HCT116 (cell line): Measurements from ENCODE around the gene ABL1. TPM values are rescaled to one million over a fixed set of nuclear protein-coding genes. Genes with fewer than 3 reads are reported as not detected.

Source experiments
- ATAC-seq: fragments of 200-7000 bp; cut with Tn5 transposase; 2 replicates; pipeline ENCODE4 v1.9.1; 2020; ENCODE audit warnings: mild to moderate bottlenecking, moderate library complexity
- BruUV-seq: library from RNA; stranded (reverse); fragments of 400-500 nt; replicated peaks from 2 replicates; lab custom pipeline; 2021; lab: Mats Ljungman, UMichigan
- CTCF ChIA-PET: fragments of 300-600 bp; sonication (Branson Sonifier 250); formaldehyde crosslinking; loops from one replicate; lab custom pipeline; 2021; ENCODE audit warnings: antibody characterized with exemption; lab: Charles Lee
- POLR2A ChIA-PET: fragments of 300-600, 350-600 bp; sonication (Branson Sonifier 250); formaldehyde crosslinking; loops from one replicate; lab custom pipeline; 2021; ENCODE audit warnings: antibody characterized with exemption; lab: Charles Lee
- RAD21 ChIA-PET, 2 experiments: fragments of 300-600 bp; sonication (Branson Sonifier 250); formaldehyde crosslinking; loops; one replicate each; lab custom pipeline; 2023; ENCODE audit warnings: low total read pairs in 2 of 2; ENCODE audit not compliant: uncharacterized antibody in 2 of 2, unreplicated experiment in 2 of 2, low non-redundant PET in 1 of 2; lab: Charles Lee
- DNase-seq: peaks from one replicate; pipeline ENCODE4 v3.0.0-alpha.2; 2010; ENCODE audit warnings: low read depth, low spot score
- H2AFZ ChIP-seq: fragments of 200-600 bp; shearing (Covaris generic), sonication (generic); 2 replicates; pipeline ENCODE4 v1.6.1; 2017; ENCODE audit warnings: low read depth, mixed run types, mixed read lengths, antibody characterized with exemption, low read length; ENCODE audit not compliant: poor library complexity, severe bottlenecking
- H3K27ac ChIP-seq: 2 replicates; pipeline ENCODE4 v1.5.1; 2012; ENCODE audit warnings: low read depth, low read length
- H3K27me3 ChIP-seq: fragments of 200-600 bp; sonication (generic); 2 replicates; pipeline ENCODE4 v1.6.1; 2016; ENCODE audit warnings: mixed run types, low read length, mixed read lengths; ENCODE audit not compliant: insufficient read depth
- H3K36me3 ChIP-seq, 2 experiments: fragments of 200-500 bp in 1 of 2; fragments of 200-600 bp in 1 of 2; sonication (Bioruptor generic) in 1 of 2; sonication (generic) in 1 of 2; 2 replicates each; pipeline versions ENCODE4 v1.5.1 to v1.6.1; 2014 to 2016; ENCODE audit warnings: low read length in 2 of 2, inconsistent platforms in 1 of 2, mixed read lengths in 1 of 2, mixed run types in 1 of 2; ENCODE audit not compliant: insufficient read depth in 2 of 2, control insufficient read depth in 1 of 2
- H3K4me1 ChIP-seq, 2 experiments: fragments of 200-600 bp in 1 of 2; sonication (generic) in 1 of 2; 2 replicates each; pipeline versions ENCODE4 v1.5.1 to v1.6.1; 2012 to 2017; ENCODE audit warnings: low read length in 2 of 2, inconsistent platforms in 1 of 2, mild to moderate bottlenecking in 1 of 2, mixed read lengths in 1 of 2, mixed run types in 1 of 2, moderate library complexity in 1 of 2; ENCODE audit not compliant: insufficient read depth in 2 of 2, control insufficient read depth in 1 of 2
- H3K4me2 ChIP-seq: fragments of 200-600 bp; sonication (generic); 2 replicates; pipeline ENCODE4 v1.6.1; 2017; ENCODE audit warnings: mixed run types, low read length, mixed read lengths
- H3K4me3 ChIP-seq, 2 experiments: fragments of 200-600 bp in 1 of 2; sonication (generic) in 1 of 2; replicated peaks in 1 of 2; 2 replicates each; pipeline ENCODE4 v1.5.1; 2011 to 2016; ENCODE audit warnings: low read length in 2 of 2, control low read depth in 1 of 2, low read depth in 1 of 2, mild to moderate bottlenecking in 1 of 2, mixed read lengths in 1 of 2, mixed run types in 1 of 2
- H3K79me2 ChIP-seq: fragments of 200-600 bp; sonication (generic); 2 replicates; pipeline ENCODE4 v1.6.1; 2017; ENCODE audit warnings: mild to moderate bottlenecking, mixed run types, low read length, moderate library complexity, mixed read lengths; ENCODE audit not compliant: insufficient read depth
- H3K9ac ChIP-seq: fragments of 200-600 bp; sonication (generic); 2 replicates; pipeline ENCODE4 v1.6.1; 2016; ENCODE audit warnings: low read length, mixed read lengths
- H3K9me2 ChIP-seq: fragments of 200-600 bp; sonication (generic), shearing (Covaris generic); 2 replicates; pipeline ENCODE4 v1.6.1; 2017; ENCODE audit warnings: mixed run types, mild to moderate bottlenecking, moderate library complexity; ENCODE audit not compliant: insufficient read depth
- H3K9me3 ChIP-seq, 2 experiments: fragments of 200-500 bp in 1 of 2; fragments of 200-600 bp in 1 of 2; sonication (Bioruptor generic) in 1 of 2; sonication (generic) in 1 of 2; 2 replicates each; pipeline ENCODE4 v1.6.1; 2014 to 2017; ENCODE audit warnings: low read length in 2 of 2, mixed read lengths in 2 of 2, inconsistent platforms in 1 of 2, low read depth in 1 of 2, mild to moderate bottlenecking in 1 of 2, mixed run types in 1 of 2, moderate library complexity in 1 of 2; ENCODE audit not compliant: control insufficient read depth in 1 of 2, insufficient read depth in 1 of 2
- H4K20me1 ChIP-seq: fragments of 200-600 bp; sonication (generic), shearing (Covaris generic); 2 replicates; pipeline ENCODE4 v1.6.1; 2017; ENCODE audit warnings: mixed run types, mild to moderate bottlenecking, moderate library complexity; ENCODE audit not compliant: insufficient read depth
- CTCF ChIP-seq, 3 experiments: fragments of 200-600 bp in 1 of 3; sonication (generic) in 1 of 3; IDR thresholded peaks in 2 of 3; conservative IDR thresholded peaks in 1 of 3; 2 replicates each; pipeline ENCODE4 v1.5.1; 2012 to 2017; ENCODE audit warnings: low read depth in 2 of 3, low read length in 2 of 3, antibody characterized with exemption in 1 of 3, borderline replicate concordance in 1 of 3, control low read depth in 1 of 3, mild to moderate bottlenecking in 1 of 3, mixed read lengths in 1 of 3, mixed run types in 1 of 3, moderate library complexity in 1 of 3; ENCODE audit not compliant: insufficient read depth in 1 of 3
- EGR1 ChIP-seq: IDR thresholded peaks from 2 replicates; pipeline ENCODE4 v1.6.1; 2012; ENCODE audit warnings: low read depth
- SRF ChIP-seq: IDR thresholded peaks from 2 replicates; pipeline ENCODE4 v1.6.1; 2012; ENCODE audit warnings: low read depth
- YY1 ChIP-seq: IDR thresholded peaks from 2 replicates; pipeline ENCODE4 v1.6.1; 2011; ENCODE audit warnings: low read length, low read depth, moderate library complexity, mild to moderate bottlenecking; ENCODE audit not compliant: insufficient replicate concordance; ENCODE audit errors: extremely low read depth
- ZNF274 ChIP-seq: fragments of 200-500 bp; sonication (Bioruptor generic); IDR thresholded peaks from 2 replicates; pipeline ENCODE4 v1.6.1; 2014; ENCODE audit warnings: mild to moderate bottlenecking, low read depth, low read length, inconsistent platforms
- intact Hi-C: fragments of 100-400 bp; cut with micrococcal nuclease; formaldehyde crosslinking; loops from 2 replicates; pipeline ENCODE4 v1.10.0; 2022
- total RNA-seq: library from RNA; stranded (reverse); gene quantifications from one replicate; pipeline ENCODE4 v1.2.1, GENCODE V29; 2021; ENCODE audit not compliant: unreplicated experiment
- TF ChIP-seq, protein P1 (sequence below): IDR thresholded peaks from 2 replicates; pipeline ENCODE4 v1.6.1; 2012
- TF ChIP-seq, protein P2 (sequence below): IDR thresholded peaks from 2 replicates; pipeline ENCODE4 v1.6.1; 2011; ENCODE audit warnings: mild to moderate bottlenecking, low read length, moderate library complexity; ENCODE audit not compliant: insufficient replicate concordance; ENCODE audit errors: extremely low read depth

ABL1 gene
- total RNA-seq, 1 experiment from 2014 or later, result 54.7 TPM

GRCh38 chr9:130867556-130867955, 32.5 kb downstream of the ABL1 start:
- intact Hi-C loops, result loop anchor here (5.0 kb wide), 1 partner anchor 405 kb away; no protein-coding TSS in a partner anchor
- Histone ChIP-seq H3K9me2 (no peaks in the 10 kb centered on the region), H3K4me2 (no peak overlapping the region), H3K27ac (no peak overlapping the region), H3K4me3 (no peak overlapping the region), H3K79me2 (peaks cover 31% of the 10 kb centered on the region; the same call in 1 of the 2 replicates), H3K4me1 (no peaks in the 10 kb centered on the region), H3K36me3 (peaks cover 4 to 9% of the 10 kb centered on the region in 2 experiments; a peak in 3 of 4 replicates), H3K9me3 (no peaks in the 10 kb centered on the region), H3K27me3 (no peaks in the 10 kb centered on the region), H3K9ac (no peak overlapping the region), H2AFZ (no peak overlapping the region), H4K20me1 (no peaks in the 10 kb centered on the region; the same call in 1 of the 2 replicates)
- CTCF ChIA-PET, result interaction anchor here (0.6 to 4.1 kb wide), 8 partner anchors 73 to 166 kb away, joined by 3 to 88 read pairs (median 11); no protein-coding TSS in a partner anchor
- no TSS peak for BruUV-seq
- POLR2A ChIA-PET, result no interaction called here
- TF ChIP-seq CTCF (IDR thresholded peaks at IDR 0.05 in 2 of 3, conservative IDR thresholded peaks at IDR 0.05 in 1 of 3; ENCODE audit: borderline replicate concordance in 1 of 3, insufficient read depth in 1 of 3, low read depth in 2 of 3, low read length in 2 of 3) (no peak), ZNF274 (no peak)
- TF ChIP-seq, protein P1, sequence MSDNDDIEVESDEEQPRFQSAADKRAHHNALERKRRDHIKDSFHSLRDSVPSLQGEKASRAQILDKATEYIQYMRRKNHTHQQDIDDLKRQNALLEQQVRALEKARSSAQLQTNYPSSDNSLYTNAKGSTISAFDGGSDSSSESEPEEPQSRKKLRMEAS, result no peak
- DNase-seq, result no peak
- no peak for ATAC-seq
- RAD21 ChIA-PET, result interaction anchor here in 1 of 2 experiments (1.0 to 1.2 kb wide), 3 partner anchors 14 to 179 kb away, joined by 8 to 11 read pairs (median 8); no protein-coding TSS in a partner anchor

DNA sequence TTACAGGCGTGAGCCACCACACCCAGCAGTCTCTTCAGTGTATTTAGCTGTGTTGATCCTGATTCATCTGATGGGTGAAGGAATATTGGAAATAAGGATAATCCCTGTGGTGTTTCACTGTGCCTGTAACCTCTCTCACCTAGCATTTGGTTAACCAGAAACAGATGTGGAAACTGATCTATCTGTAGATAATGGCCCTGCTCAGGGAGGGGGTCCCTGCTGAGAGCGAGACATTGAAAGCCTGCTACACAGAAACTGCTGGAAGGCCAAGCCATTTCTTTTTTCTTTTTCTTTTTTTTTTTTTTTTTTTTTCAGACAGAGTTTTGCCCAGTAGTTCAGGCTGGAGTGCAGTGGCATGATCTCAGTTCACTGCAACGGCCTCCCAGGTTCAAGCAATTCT, 33.2 kb downstream of the ABL1 start:
- peaks cover 9 to 11% of the 10 kb centered on the region in 2 experiments; a peak in 3 of 4 replicates for H3K36me3 ChIP-seq
- ChIA-PET CTCF (interaction anchor here (0.6 to 3.9 kb wide), 5 partner anchors 73 to 161 kb away, joined by 3 to 58 read pairs (median 3); no protein-coding TSS in a partner anchor), POLR2A (no interaction called here), RAD21 (no interaction called here)
- no peaks in the 10 kb centered on the region for H3K4me1 ChIP-seq
- H3K4me2 ChIP-seq, result no peak overlapping the region
- DNase-seq (no peak), ATAC-seq (no peak)
- H3K9me3 ChIP-seq, result no peaks in the 10 kb centered on the region
- no peaks in the 10 kb centered on the region; the same call in 1 of the 2 replicates for H4K20me1 ChIP-seq
- no peak overlapping the region for H3K9ac ChIP-seq
- H3K27ac ChIP-seq, result no peak overlapping the region
- H3K9me2 ChIP-seq, result no peaks in the 10 kb centered on the region
- peaks cover 27% of the 10 kb centered on the region; the same call in 1 of the 2 replicates for H3K79me2 ChIP-seq
- TF ChIP-seq ZNF274 (no peak), EGR1 (no peak), SRF (no peak), YY1 (no peak)
- TF ChIP-seq, protein P2, sequence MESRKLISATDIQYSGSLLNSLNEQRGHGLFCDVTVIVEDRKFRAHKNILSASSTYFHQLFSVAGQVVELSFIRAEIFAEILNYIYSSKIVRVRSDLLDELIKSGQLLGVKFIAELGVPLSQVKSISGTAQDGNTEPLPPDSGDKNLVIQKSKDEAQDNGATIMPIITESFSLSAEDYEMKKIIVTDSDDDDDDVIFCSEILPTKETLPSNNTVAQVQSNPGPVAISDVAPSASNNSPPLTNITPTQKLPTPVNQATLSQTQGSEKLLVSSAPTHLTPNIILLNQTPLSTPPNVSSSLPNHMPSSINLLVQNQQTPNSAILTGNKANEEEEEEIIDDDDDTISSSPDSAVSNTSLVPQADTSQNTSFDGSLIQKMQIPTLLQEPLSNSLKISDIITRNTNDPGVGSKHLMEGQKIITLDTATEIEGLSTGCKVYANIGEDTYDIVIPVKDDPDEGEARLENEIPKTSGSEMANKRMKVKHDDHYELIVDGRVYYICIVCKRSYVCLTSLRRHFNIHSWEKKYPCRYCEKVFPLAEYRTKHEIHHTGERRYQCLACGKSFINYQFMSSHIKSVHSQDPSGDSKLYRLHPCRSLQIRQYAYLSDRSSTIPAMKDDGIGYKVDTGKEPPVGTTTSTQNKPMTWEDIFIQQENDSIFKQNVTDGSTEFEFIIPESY, result no peak
- H3K27me3 ChIP-seq, result no peaks in the 10 kb centered on the region
- no peak overlapping the region for H3K4me3 ChIP-seq
- intact Hi-C loops, result loop anchor here (5.0 kb wide), 1 partner anchor 406 kb away; no protein-coding TSS in a partner anchor
- no peak overlapping the region for H2AFZ ChIP-seq
- no TSS peak for BruUV-seq
